Esophagus squamous epithelium (tissue), 5 donors: ENCODE measurements around the gene C2CD2. TPM values are rescaled to one million over a fixed set of nuclear protein-coding genes. Genes with fewer than 3 reads are reported as not detected.

Experiments
- DNase-seq: peaks from one replicate; lab custom pipeline; 2025; lab: John Stamatoyannopoulos, UW
- H3K27ac ChIP-seq, 4 donors: fragments of 200-600 bp; sonication (generic); one replicate each; pipeline ENCODE4 v1.5.1; 2016 to 2019; ENCODE audit warnings: mild to moderate bottlenecking in 1 of 4
- H3K27me3 ChIP-seq, 4 donors: fragments of 200-600 bp; sonication (generic); 1 replicate in 3 of 4; 2 replicates in 1 of 4; pipeline versions ENCODE4 v1.5.1 to v1.6.0; 2017 to 2021; ENCODE audit warnings: antibody characterized with exemption in 1 of 4
- H3K36me3 ChIP-seq, 3 donors: fragments of 200-600 bp; sonication (generic); one replicate each; pipeline ENCODE4 v1.5.1; 2016 to 2019
- H3K4me1 ChIP-seq, 3 donors: fragments of 200-600 bp; sonication (generic); one replicate each; pipeline ENCODE4 v1.5.1; 2017 to 2019
- H3K4me3 ChIP-seq, 4 donors: fragments of 200-600 bp; sonication (generic); 1 replicate in 3 of 4; 2 replicates in 1 of 4; pipeline ENCODE4 v1.5.1; 2016 to 2019; ENCODE audit warnings: mild to moderate bottlenecking in 2 of 4, moderate library complexity in 1 of 4
- H3K9me3 ChIP-seq, 3 donors: fragments of 200-600 bp; sonication (generic); one replicate each; pipeline ENCODE4 v1.5.1; 2016 to 2019
- CTCF ChIP-seq, 6 experiments: fragments of 450-650 bp in 4 of 6; fragments of 200-600 bp in 2 of 6; sonication (generic) in 2 of 6; IDR thresholded peaks; one replicate each; pipeline ENCODE4 v1.5.1; 2016 to 2019; ENCODE audit warnings: antibody characterized with exemption in 6 of 6, mild to moderate bottlenecking in 4 of 6, moderate library complexity in 4 of 6
- POLR2A ChIP-seq, 4 donors: fragments of 450-650 bp; IDR thresholded peaks; one replicate each; pipeline ENCODE4 v1.6.1; 2017; ENCODE audit warnings: antibody characterized with exemption in 4 of 4, mild to moderate bottlenecking in 4 of 4, moderate library complexity in 3 of 4
- WGBS, 2 donors: methylation state at CpG; one replicate each; pipeline ENCODE4 v1.1.5; 2018; 5-methylcytosine and 5-hydroxymethylcytosine counted together
- intact Hi-C: fragments of 100-400 bp; cut with DNase I; formaldehyde crosslinking; loops from one replicate; pipeline ENCODE4 v1.15.0; 2022
- total RNA-seq, 4 donors: library from RNA; depleted of rRNA; stranded (reverse); fragments of >200 nt; gene quantifications; one replicate each; pipeline ENCODE4 v1.1.0, GENCODE V29; 2016
- donor health status: DM: yes; HTN: yes; CAD: no.

Gene C2CD2
- total RNA-seq, 4 donors from 2014 or later, result 13.6 to 21.2 (median 15.6) TPM

- no peak overlapping the region for H3K27ac ChIP-seq
- peaks cover 4 to 95% (median 12%) of the 10 kb centered on the region in 3 donors for H3K36me3 ChIP-seq
- H3K9me3 ChIP-seq, result no peaks in the 10 kb centered on the region
- TF ChIP-seq POLR2A (IDR thresholded peaks at IDR 0.05), result no peak
- TF ChIP-seq CTCF (IDR thresholded peaks at IDR 0.05), result no peak
- no peak for DNase-seq
- intact Hi-C loops, result no loop called here
- no peak overlapping the region for H3K4me3 ChIP-seq
- H3K4me1 ChIP-seq, result peaks cover 0 to under 1% (median 0%) of the 10 kb centered on the region in 3 donors
- no peaks in the 10 kb centered on the region for H3K27me3 ChIP-seq
- 72 to 75% methylated on average over 12 of the region's 12 CpGs for WGBS, 2 donors
Measured at GRCh38 chr21:41901099-41901498, 52.7 kb downstream of the C2CD2 start.

GRCh38 chr21:41900401-41900800 is 53.4 kb downstream of the C2CD2 start:
- no peaks in the 10 kb centered on the region for H3K9me3 ChIP-seq
- DNase-seq, result no peak
- intact Hi-C loops, result no loop called here
- H3K4me1 ChIP-seq, result peaks cover 0 to 4% (median 0%) of the 10 kb centered on the region in 3 donors
- 66 to 76% methylated on average over 5 to 6 of the region's 6 CpGs for WGBS, 2 donors
- no peaks in the 10 kb centered on the region for H3K27me3 ChIP-seq
- peaks cover 5 to 93% (median 5%) of the 10 kb centered on the region in 3 donors for H3K36me3 ChIP-seq
- no peak overlapping the region for H3K27ac ChIP-seq
- no peak overlapping the region for H3K4me3 ChIP-seq
- TF ChIP-seq CTCF (IDR thresholded peaks at IDR 0.05) (no peak), POLR2A (IDR thresholded peaks at IDR 0.05) (no peak)

- Histone ChIP-seq H3K27ac (no peak overlapping the region), H3K4me1 (peaks cover 0 to 4% (median 0%) of the 10 kb centered on the region in 3 donors), H3K4me3 (no peak overlapping the region), H3K36me3 (peaks cover 5 to 93% (median 6%) of the 10 kb centered on the region in 3 donors), H3K9me3 (no peaks in the 10 kb centered on the region), H3K27me3 (no peaks in the 10 kb centered on the region)
- intact Hi-C loops, result no loop called here
- TF ChIP-seq POLR2A (IDR thresholded peaks at IDR 0.05), result no peak
- no peak for TF ChIP-seq CTCF (IDR thresholded peaks at IDR 0.05)
- DNase-seq, result no peak
- WGBS, 2 donors, result 67 to 75% methylated on average over 16 to 20 of the region's 25 CpGs
Measured at GRCh38 chr21:41899426-41900202, 54.2 kb downstream of the C2CD2 start.

- DNase-seq, result no peak
- H3K9me3 ChIP-seq, result no peaks in the 10 kb centered on the region
- no peak overlapping the region for H3K27ac ChIP-seq
- H3K4me1 ChIP-seq, result peaks cover 0 to 4% (median 0%) of the 10 kb centered on the region in 3 donors
- TF ChIP-seq CTCF (IDR thresholded peaks at IDR 0.05), result no peak
- no peak for TF ChIP-seq POLR2A (IDR thresholded peaks at IDR 0.05)
- intact Hi-C loops, result no loop called here
- WGBS, 2 donors, result 92 to 93% methylated on average over 5 to 7 of the region's 17 CpGs
- peaks cover 4 to 92% (median 5%) of the 10 kb centered on the region in 3 donors for H3K36me3 ChIP-seq
- no peaks in the 10 kb centered on the region for H3K27me3 ChIP-seq
- H3K4me3 ChIP-seq, result no peak overlapping the region
Measured at GRCh38 chr21:41898998-41899397, 54.8 kb downstream of the C2CD2 start.

- DNase-seq, result no peak
- Histone ChIP-seq H3K4me3 (no peak overlapping the region), H3K4me1 (peaks cover 0 to 4% (median 0%) of the 10 kb centered on the region in 3 donors), H3K36me3 (peaks cover 4 to 84% (median 5%) of the 10 kb centered on the region in 3 donors), H3K27me3 (no peaks in the 10 kb centered on the region), H3K9me3 (no peaks in the 10 kb centered on the region), H3K27ac (no peak overlapping the region)
- TF ChIP-seq POLR2A (IDR thresholded peaks at IDR 0.05) (no peak), CTCF (IDR thresholded peaks at IDR 0.05) (no peak)
- WGBS, 2 donors, result 80 to 100% methylated on average over 1 to 3 of the region's 8 CpGs
- intact Hi-C loops, result no loop called here
Measured at GRCh38 chr21:41897700-41898099, 56.1 kb downstream of the C2CD2 start.
